H9 (cell line): ENCODE results near the gene GNB1L. TPM values are rescaled to one million over a fixed set of nuclear protein-coding genes. Genes with fewer than 3 reads are reported as not detected.

ENCODE experiments used
- DNase-seq: peaks from one replicate; pipeline ENCODE4 v3.0.0-alpha.2; 2017
- H2AFZ ChIP-seq: one replicate; pipeline ENCODE4 v1.6.1; 2013; ENCODE audit warnings: mild to moderate bottlenecking, low read length, control low read depth, moderate library complexity
- H2AK5ac ChIP-seq: 2 replicates; pipeline ENCODE4 v1.6.1; 2013; ENCODE audit warnings: low read length, control low read depth, mixed read lengths; ENCODE audit not compliant: insufficient read length
- H2BK120ac ChIP-seq: one replicate; pipeline ENCODE4 v1.6.1; 2013; ENCODE audit warnings: low read depth, mild to moderate bottlenecking, low read length, control low read depth, inconsistent platforms; ENCODE audit not compliant: poor library complexity, severe bottlenecking
- H2BK12ac ChIP-seq: 2 replicates; pipeline ENCODE4 v1.6.1; 2013; ENCODE audit warnings: low read length, control low read depth, mixed read lengths, low read depth; ENCODE audit not compliant: insufficient read length
- H2BK15ac ChIP-seq: 2 replicates; pipeline ENCODE4 v1.6.1; 2013; ENCODE audit warnings: low read depth, low read length, control low read depth
- H2BK20ac ChIP-seq: one replicate; pipeline ENCODE4 v1.6.1; 2013; ENCODE audit warnings: low read depth, mild to moderate bottlenecking, low read length, control low read depth, inconsistent platforms; ENCODE audit not compliant: poor library complexity, severe bottlenecking
- H2BK5ac ChIP-seq: 2 replicates; pipeline ENCODE4 v1.6.1; 2013; ENCODE audit warnings: low read length, control low read depth, mixed read lengths; ENCODE audit not compliant: insufficient read length
- H3K14ac ChIP-seq: 2 replicates; pipeline ENCODE4 v1.6.1; 2013; ENCODE audit warnings: low read length, control low read depth; ENCODE audit not compliant: insufficient read depth
- H3K18ac ChIP-seq: 2 replicates; pipeline ENCODE4 v1.6.1; 2013; ENCODE audit warnings: low read depth, mild to moderate bottlenecking, mixed read lengths, low read length, control low read depth; ENCODE audit not compliant: insufficient read length
- H3K23ac ChIP-seq: 2 replicates; pipeline ENCODE4 v1.6.1; 2013; ENCODE audit warnings: low read length, control low read depth, mixed read lengths, low read depth; ENCODE audit not compliant: insufficient read length
- H3K23me2 ChIP-seq: 2 replicates; pipeline ENCODE4 v1.6.1; 2013; ENCODE audit warnings: low read depth, mild to moderate bottlenecking, mixed read lengths, low read length, control low read depth; ENCODE audit not compliant: insufficient read length, poor library complexity, severe bottlenecking
- H3K27ac ChIP-seq: 2 replicates; pipeline ENCODE4 v1.5.1; 2013; ENCODE audit warnings: low read length, control low read depth, mixed read lengths, low read depth; ENCODE audit not compliant: insufficient read length
- H3K27me3 ChIP-seq: 2 replicates; pipeline ENCODE4 v1.6.1; 2013; ENCODE audit warnings: low read length, control low read depth, inconsistent platforms; ENCODE audit not compliant: insufficient read depth
- H3K4ac ChIP-seq: 2 replicates; pipeline ENCODE4 v1.6.1; 2013; ENCODE audit warnings: low read depth, mild to moderate bottlenecking, control low read depth, inconsistent platforms, low read length, moderate library complexity
- H3K4me1 ChIP-seq: 2 replicates; pipeline ENCODE4 v1.6.1; 2013; ENCODE audit warnings: low read length, control low read depth, inconsistent platforms; ENCODE audit not compliant: insufficient read depth
- H3K4me2 ChIP-seq: 2 replicates; pipeline ENCODE4 v1.6.1; 2013; ENCODE audit warnings: low read length, control low read depth, mixed read lengths; ENCODE audit not compliant: insufficient read length, insufficient read depth
- H3K56ac ChIP-seq: 2 replicates; pipeline ENCODE4 v1.6.1; 2013; ENCODE audit warnings: low read depth, mild to moderate bottlenecking, mixed read lengths, low read length, control low read depth; ENCODE audit not compliant: insufficient read length
- H3K79me1 ChIP-seq: 2 replicates; pipeline ENCODE4 v1.6.1; 2013; ENCODE audit warnings: low read depth, mild to moderate bottlenecking, moderate library complexity, low read length, control low read depth, inconsistent platforms; ENCODE audit not compliant: insufficient read depth, poor library complexity, severe bottlenecking
- H3K79me2 ChIP-seq: 2 replicates; pipeline ENCODE4 v1.6.1; 2013; ENCODE audit warnings: low read length, control low read depth, inconsistent platforms; ENCODE audit not compliant: insufficient read depth
- H3K9ac ChIP-seq: 2 replicates; pipeline ENCODE4 v1.6.1; 2013; ENCODE audit warnings: low read length, control low read depth, mixed read lengths; ENCODE audit not compliant: insufficient read length; ENCODE audit errors: extremely low read depth
- H3K9me3 ChIP-seq: one replicate; pipeline ENCODE4 v1.6.1; 2013; ENCODE audit warnings: low read depth, low read length, inconsistent platforms; ENCODE audit not compliant: control insufficient read depth
- H3T11ph ChIP-seq: one replicate; pipeline ENCODE4 v1.6.1; 2013; ENCODE audit warnings: mild to moderate bottlenecking, low read length, control low read depth, inconsistent platforms
- H4K20me1 ChIP-seq: one replicate; pipeline ENCODE4 v1.6.1; 2013; ENCODE audit not compliant: control insufficient read depth, insufficient read length, insufficient read depth
- H4K5ac ChIP-seq: 2 replicates; pipeline ENCODE4 v1.6.1; 2013; ENCODE audit warnings: low read depth, mild to moderate bottlenecking, mixed read lengths, low read length, control low read depth; ENCODE audit not compliant: insufficient read length
- H4K8ac ChIP-seq: replicated peaks from 2 replicates; pipeline ENCODE4 v1.6.1; 2013; ENCODE audit warnings: low read length, control low read depth, mixed read lengths, low read depth; ENCODE audit not compliant: insufficient read length
- H4K91ac ChIP-seq: 2 replicates; pipeline ENCODE4 v1.6.1; 2013; ENCODE audit warnings: low read depth, mild to moderate bottlenecking, moderate library complexity, mixed read lengths, low read length, control low read depth; ENCODE audit not compliant: insufficient read length
- H3K27ac Mint-ChIP-seq, 3 experiments: 2 replicates in 2 of 3; 3 replicates in 1 of 3; pipeline ENCODE4 v1.8.0; 2020 to 2021; ENCODE audit warnings: mixed read lengths in 3 of 3, mild to moderate bottlenecking in 1 of 3, moderate library complexity in 1 of 3
- H3K27me3 Mint-ChIP-seq: 2 replicates; pipeline ENCODE4 v1.8.0; 2021; ENCODE audit warnings: low read depth, mild to moderate bottlenecking, moderate library complexity, mixed read lengths
- H3K36me3 Mint-ChIP-seq, 3 experiments: 2 replicates in 2 of 3; 3 replicates in 1 of 3; pipeline ENCODE4 v1.8.0; 2020 to 2021; ENCODE audit warnings: low read depth in 3 of 3, mixed read lengths in 3 of 3; ENCODE audit not compliant: insufficient read depth in 1 of 3
- H3K4me1 Mint-ChIP-seq, 2 experiments: 2 replicates each; pipeline ENCODE4 v1.8.0; 2020; ENCODE audit warnings: mixed read lengths in 2 of 2
- H3K4me3 Mint-ChIP-seq, 2 experiments: 2 replicates in 1 of 2; 3 replicates in 1 of 2; pipeline ENCODE4 v1.8.0; 2020 to 2021; ENCODE audit warnings: mild to moderate bottlenecking in 2 of 2, mixed read lengths in 2 of 2, moderate library complexity in 1 of 2
- H3K9me3 Mint-ChIP-seq, 2 experiments: 2 replicates in 1 of 2; 3 replicates in 1 of 2; pipeline ENCODE4 v1.8.0; 2020; ENCODE audit warnings: mild to moderate bottlenecking in 2 of 2, mixed read lengths in 2 of 2, moderate library complexity in 1 of 2
- WGBS: extraction: QIAGEN DNeasy Blood & Tissue Kit; methylation state at CpG from one replicate; pipeline ENCODE4 v1.1.7; 2013; ENCODE audit warnings: missing lambda C conversion rate, low lambda C conversion rate, mixed read lengths; ENCODE audit not compliant: insufficient read length; ENCODE audit errors: extremely low coverage; 5-methylcytosine and 5-hydroxymethylcytosine counted together
- total RNA-seq: library from RNA; stranded (reverse); gene quantifications from 2 replicates; pipeline ENCODE4 v1.2.1, GENCODE V29; 2021
- TF ChIP-seq, protein P1 (sequence below): fragments of 200-600 bp; sonication (generic); conservative IDR thresholded peaks from 3 replicates; pipeline ENCODE4 v1.8.0; 2021; ENCODE audit warnings: antibody characterized with exemption, mild to moderate bottlenecking

The GNB1L gene
- total RNA-seq, 1 experiment from 2014 or later: 22.4 TPM

DNA sequence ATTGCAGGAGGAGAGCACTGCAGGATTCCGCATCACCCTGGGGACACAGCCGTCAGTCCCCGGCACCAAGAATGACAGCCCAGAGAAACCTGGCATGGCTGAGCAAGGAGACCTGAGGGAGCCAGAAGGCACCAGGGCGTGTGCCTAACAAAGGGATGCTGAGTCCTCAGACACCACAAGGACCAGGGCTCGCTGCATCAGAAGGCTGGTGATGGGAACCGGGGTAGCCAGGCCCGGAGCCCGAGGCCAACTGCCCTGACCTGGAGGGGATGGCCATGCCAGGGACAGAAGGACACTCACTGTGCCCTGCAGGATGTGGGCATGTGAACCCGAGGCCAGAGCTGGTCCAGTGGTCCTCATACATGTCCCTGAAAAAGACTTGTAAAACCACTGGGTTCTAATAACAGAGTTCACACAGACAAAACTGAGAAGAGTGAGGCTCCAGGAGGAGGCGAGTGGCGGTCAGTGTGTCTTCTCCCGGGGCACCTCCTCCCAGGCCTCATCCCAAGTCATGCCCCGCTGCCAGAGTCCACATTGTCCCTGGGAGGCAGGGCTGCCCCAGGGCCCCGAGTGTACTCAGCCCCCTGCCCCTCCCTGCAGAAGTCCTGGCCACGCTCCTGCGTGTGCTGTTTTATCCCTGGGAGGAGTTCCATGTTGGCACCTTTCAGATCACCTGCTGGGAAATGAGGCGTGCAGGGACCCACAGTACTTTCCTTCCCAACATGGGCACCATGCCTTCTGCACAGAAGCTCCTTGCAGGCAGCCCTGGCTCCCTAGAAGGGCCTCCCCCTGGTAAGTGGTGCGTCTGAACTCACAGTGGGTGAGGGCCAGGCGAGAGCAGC is 51.6 kb downstream of the GNB1L start:
- no peak overlapping the region for H2BK20ac ChIP-seq
- H3K4me2 ChIP-seq: no peak overlapping the region
- no peaks in the 10 kb centered on the region for H3K9me3 Mint-ChIP-seq
- H3K4me1 ChIP-seq: no peaks in the 10 kb centered on the region
- H3K4me1 Mint-ChIP-seq: peaks cover 0 to 3% of the 10 kb centered on the region in 2 experiments; a peak in 1 of 4 replicates
- no peak overlapping the region for H2AK5ac ChIP-seq
- no peaks in the 10 kb centered on the region for H4K20me1 ChIP-seq
- H2AFZ ChIP-seq: no peak overlapping the region
- no peak overlapping the region for H2BK5ac ChIP-seq
- H3T11ph ChIP-seq: no peak overlapping the region
- H3K23me2 ChIP-seq: peaks cover 3% of the 10 kb centered on the region
- no peaks in the 10 kb centered on the region for H3K9me3 ChIP-seq
- H3K9ac ChIP-seq: no peak overlapping the region
- H3K36me3 Mint-ChIP-seq: peaks cover 0 to 7% (median 2%) of the 10 kb centered on the region in 3 experiments; a peak in 3 of 7 replicates
- no peak for DNase-seq
- H3K27me3 Mint-ChIP-seq: no peaks in the 10 kb centered on the region; the same call in 1 of the 2 replicates
- no CpG with 5 or more reads among the region's 19 CpGs for WGBS
- no peak overlapping the region for H2BK12ac ChIP-seq
- no peak overlapping the region for H3K4me3 Mint-ChIP-seq
- H3K27ac Mint-ChIP-seq: peak overlapping the region in 2 of 3 experiments; percentile 5 to 32; a peak in 1 of 7 replicates
- H3K23ac ChIP-seq: no peak overlapping the region
- H3K79me2 ChIP-seq: no peaks in the 10 kb centered on the region
- no peak overlapping the region for H4K5ac ChIP-seq
- H3K56ac ChIP-seq: no peak overlapping the region
- no peak overlapping the region for H3K27ac ChIP-seq
- H4K8ac ChIP-seq: no peak overlapping the region
- no peak overlapping the region for H2BK15ac ChIP-seq
- H4K91ac ChIP-seq: no peak overlapping the region
- no peak overlapping the region for H3K14ac ChIP-seq
- H3K4ac ChIP-seq: no peak overlapping the region
- H3K79me1 ChIP-seq: no peaks in the 10 kb centered on the region
- H2BK120ac ChIP-seq: no peak overlapping the region
- TF ChIP-seq, protein P1, sequence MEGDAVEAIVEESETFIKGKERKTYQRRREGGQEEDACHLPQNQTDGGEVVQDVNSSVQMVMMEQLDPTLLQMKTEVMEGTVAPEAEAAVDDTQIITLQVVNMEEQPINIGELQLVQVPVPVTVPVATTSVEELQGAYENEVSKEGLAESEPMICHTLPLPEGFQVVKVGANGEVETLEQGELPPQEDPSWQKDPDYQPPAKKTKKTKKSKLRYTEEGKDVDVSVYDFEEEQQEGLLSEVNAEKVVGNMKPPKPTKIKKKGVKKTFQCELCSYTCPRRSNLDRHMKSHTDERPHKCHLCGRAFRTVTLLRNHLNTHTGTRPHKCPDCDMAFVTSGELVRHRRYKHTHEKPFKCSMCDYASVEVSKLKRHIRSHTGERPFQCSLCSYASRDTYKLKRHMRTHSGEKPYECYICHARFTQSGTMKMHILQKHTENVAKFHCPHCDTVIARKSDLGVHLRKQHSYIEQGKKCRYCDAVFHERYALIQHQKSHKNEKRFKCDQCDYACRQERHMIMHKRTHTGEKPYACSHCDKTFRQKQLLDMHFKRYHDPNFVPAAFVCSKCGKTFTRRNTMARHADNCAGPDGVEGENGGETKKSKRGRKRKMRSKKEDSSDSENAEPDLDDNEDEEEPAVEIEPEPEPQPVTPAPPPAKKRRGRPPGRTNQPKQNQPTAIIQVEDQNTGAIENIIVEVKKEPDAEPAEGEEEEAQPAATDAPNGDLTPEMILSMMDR: no peak
- no peaks in the 10 kb centered on the region for H3K27me3 ChIP-seq
- H3K18ac ChIP-seq: no peak overlapping the region
